Large intestine (tissue), 3 donors: Measurements from ENCODE around the gene TCP11. TPM values are rescaled to one million over a fixed set of nuclear protein-coding genes. Genes with fewer than 3 reads are reported as not detected.
A peak's percentile ranks its signal among the peaks of the same experiment; 100 is the strongest.

Source experiments
- DNase-seq, 2 donors: peaks; one replicate each; pipeline versions ENCODE4 v3.0.0 to v3.0.0-alpha.2; 2013
- H3K27ac ChIP-seq: one replicate; pipeline ENCODE4 v1.5.1; 2013; ENCODE audit warnings: low read length
- H3K27me3 ChIP-seq: 2 replicates; pipeline ENCODE4 v1.6.1; 2013; ENCODE audit warnings: low read length; ENCODE audit not compliant: control insufficient read depth, insufficient read depth
- H3K36me3 ChIP-seq: 2 replicates; pipeline ENCODE4 v1.6.1; 2013; ENCODE audit warnings: low read length; ENCODE audit not compliant: control insufficient read depth, insufficient read depth
- H3K4me1 ChIP-seq: one replicate; pipeline ENCODE4 v1.6.1; 2013; ENCODE audit warnings: low read length; ENCODE audit not compliant: control insufficient read depth, insufficient read depth
- H3K4me3 ChIP-seq: one replicate; pipeline ENCODE4 v1.5.1; 2013; ENCODE audit warnings: low read length
- H3K9me3 ChIP-seq: one replicate; pipeline ENCODE4 v1.6.1; 2013; ENCODE audit warnings: mild to moderate bottlenecking, low read depth, low read length, moderate library complexity; ENCODE audit not compliant: control insufficient read depth
- WGBS: methylation state at CpG from one replicate; pipeline ENCODE4 v1.1.5; 2013; ENCODE audit warnings: low lambda C conversion rate; ENCODE audit not compliant: insufficient coverage; 5-methylcytosine and 5-hydroxymethylcytosine counted together
- polyA plus RNA-seq: library from polyadenylated mRNA; unstranded; fragments of 120-200 nt; gene quantifications from one replicate; pipeline ENCODE4 v1.2.1, GENCODE V29; 2013

Gene TCP11
- polyA plus RNA-seq, 1 donor: 0.09 TPM

DNA sequence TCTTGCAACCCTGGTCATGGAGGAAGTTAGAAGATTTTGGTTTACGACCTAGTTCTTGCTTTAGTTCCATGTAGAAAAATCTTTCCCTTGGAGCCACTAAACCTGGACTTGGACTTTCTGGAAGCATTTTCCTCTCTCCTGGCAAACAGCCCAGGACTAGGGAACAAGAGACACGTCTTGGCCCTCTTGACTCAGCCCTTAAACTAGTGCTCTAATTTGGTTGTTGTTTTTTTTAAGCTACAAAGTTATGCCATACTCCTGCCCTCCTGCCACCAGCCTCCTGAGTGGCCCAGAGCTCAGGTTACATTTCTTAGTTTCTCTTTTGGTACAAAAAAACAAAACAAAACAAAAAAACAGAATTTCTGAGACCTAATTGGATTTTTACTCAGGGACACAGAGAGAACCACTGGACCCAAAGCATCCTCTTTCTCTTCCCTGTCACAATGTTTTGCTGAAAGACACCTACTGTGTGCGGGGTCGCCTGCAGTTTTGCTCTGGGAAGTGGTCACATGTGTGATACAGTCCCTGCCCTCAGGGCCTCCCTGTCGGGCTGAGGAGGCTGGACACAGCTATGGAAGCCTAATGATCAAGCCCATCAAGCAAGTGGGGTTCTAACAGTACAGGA lies 40.3 kb upstream of the TCP11 start:
- DNase-seq: peak in 1 of 2 donors; percentile 28
- peak overlapping the region; percentile 34 for H3K27ac ChIP-seq
- WGBS: no CpG with 5 or more reads among the region's 5 CpGs
- no peaks in the 10 kb centered on the region for H3K9me3 ChIP-seq
- H3K36me3 ChIP-seq: no peaks in the 10 kb centered on the region
- H3K27me3 ChIP-seq: no peaks in the 10 kb centered on the region
- H3K4me3 ChIP-seq: no peak overlapping the region
- H3K4me1 ChIP-seq: peaks cover 28% of the 10 kb centered on the region

DNA sequence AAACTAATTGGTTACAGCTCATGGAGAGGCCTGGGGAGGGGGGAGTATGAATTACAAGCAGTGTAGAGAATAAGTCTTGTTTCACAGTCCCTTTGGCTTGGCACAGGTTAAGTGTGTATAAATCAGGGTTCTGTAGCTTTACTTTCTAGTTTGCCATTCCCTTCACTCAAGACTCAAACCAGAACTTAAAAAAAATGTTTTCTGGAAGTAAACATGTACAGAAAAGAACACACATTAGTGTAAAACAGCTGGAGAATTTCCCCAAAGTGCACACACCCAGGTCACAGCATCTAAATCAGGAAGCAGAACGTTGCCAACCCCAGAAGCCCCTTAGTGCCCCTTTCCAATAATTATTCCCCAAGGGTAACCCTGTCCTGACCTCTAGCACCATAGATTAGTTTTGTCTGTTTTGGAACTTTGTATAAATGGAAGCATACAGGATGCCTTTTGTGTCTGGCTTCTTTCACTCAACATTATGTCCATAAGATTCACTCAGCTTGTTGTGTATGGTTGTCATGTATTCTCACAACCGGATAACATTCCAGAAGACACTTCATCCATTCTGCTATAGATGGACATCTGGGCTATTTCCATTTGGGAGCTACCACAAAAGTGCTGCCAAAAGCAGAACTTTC lies 38.9 kb upstream of the TCP11 start:
- H3K4me1 ChIP-seq: peaks cover 19% of the 10 kb centered on the region
- no CpG with 5 or more reads among the region's 2 CpGs for WGBS
- H3K9me3 ChIP-seq: no peaks in the 10 kb centered on the region
- H3K4me3 ChIP-seq: no peak overlapping the region
- no peak overlapping the region for H3K27ac ChIP-seq
- H3K36me3 ChIP-seq: no peaks in the 10 kb centered on the region
- DNase-seq: no peak
- H3K27me3 ChIP-seq: no peaks in the 10 kb centered on the region

DNA sequence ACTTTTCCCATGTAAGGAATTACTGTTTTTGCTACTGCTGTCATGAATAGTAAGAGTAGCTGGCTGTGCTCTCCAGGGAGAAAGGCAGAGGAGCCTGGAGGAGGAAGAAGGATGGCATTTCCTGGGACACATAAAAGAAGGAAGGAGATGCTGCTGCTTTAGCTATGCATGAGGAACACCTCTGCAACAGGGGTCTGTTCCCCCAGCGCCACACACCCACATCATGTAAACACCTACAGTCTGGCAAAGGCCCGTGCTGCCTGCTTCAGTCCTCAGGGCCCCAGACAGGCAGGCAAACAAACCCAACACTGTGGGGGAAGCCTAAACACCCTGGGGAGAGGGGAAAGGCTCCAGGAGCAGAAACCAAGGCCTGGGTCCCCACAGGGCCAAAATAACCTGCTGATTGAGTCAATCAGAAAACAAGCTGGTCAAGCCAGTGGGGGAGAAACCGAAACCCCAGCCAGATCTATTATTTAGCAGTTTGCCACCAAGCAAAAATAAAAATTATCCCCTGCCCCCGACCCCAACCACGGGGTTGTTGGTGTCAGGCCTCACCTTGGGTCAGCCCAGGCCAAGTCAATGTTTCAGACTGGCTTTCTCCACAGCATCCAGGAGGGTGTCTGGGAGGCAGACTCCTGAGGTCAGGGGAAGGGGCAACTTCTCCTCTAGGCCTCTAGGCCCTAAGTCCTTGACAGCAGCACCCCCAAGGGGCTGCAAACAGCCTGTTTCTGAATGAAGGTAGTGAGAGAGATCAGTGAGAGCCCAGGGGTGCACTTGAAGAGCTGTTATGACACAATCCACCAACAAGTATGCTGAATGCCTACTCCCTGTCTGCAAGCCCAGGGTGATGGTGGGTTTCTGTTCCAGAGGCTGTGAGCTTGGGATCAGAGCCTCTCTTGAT lies 38.0 kb upstream of the TCP11 start:
- no peak overlapping the region for H3K4me3 ChIP-seq
- H3K36me3 ChIP-seq: no peaks in the 10 kb centered on the region
- H3K27me3 ChIP-seq: no peaks in the 10 kb centered on the region
- no peaks in the 10 kb centered on the region for H3K9me3 ChIP-seq
- no peak for DNase-seq
- peaks cover 14% of the 10 kb centered on the region for H3K4me1 ChIP-seq
- H3K27ac ChIP-seq: no peak overlapping the region
- WGBS: no CpG with 5 or more reads among the region's 5 CpGs

DNA sequence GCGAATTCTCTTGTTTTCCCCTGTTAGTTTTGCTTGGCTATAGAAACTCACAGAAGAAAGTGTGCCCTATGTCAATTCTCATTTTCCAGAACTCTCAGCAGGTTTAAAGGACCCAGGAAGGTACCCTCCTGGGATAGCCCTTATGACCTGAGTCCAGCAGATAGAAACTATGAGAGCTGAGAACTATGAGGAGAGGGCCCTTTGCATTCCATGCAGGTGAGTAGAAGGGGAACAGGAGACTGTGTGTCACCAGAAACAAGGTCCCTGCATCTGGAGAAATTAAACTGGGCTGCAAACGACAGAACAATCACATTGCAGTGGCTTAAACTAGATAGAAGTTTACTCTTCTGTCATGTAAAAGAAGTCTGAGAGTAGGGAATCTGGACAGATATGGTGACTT lies 36.9 kb upstream of the TCP11 start:
- WGBS: no CpG with 5 or more reads among the region's 2 CpGs
- Histone ChIP-seq H3K4me1 (peaks cover 14% of the 10 kb centered on the region), H3K9me3 (no peaks in the 10 kb centered on the region), H3K27me3 (peaks cover 5% of the 10 kb centered on the region), H3K27ac (no peak overlapping the region), H3K4me3 (no peak overlapping the region), H3K36me3 (no peaks in the 10 kb centered on the region)
- DNase-seq: no peak

DNA sequence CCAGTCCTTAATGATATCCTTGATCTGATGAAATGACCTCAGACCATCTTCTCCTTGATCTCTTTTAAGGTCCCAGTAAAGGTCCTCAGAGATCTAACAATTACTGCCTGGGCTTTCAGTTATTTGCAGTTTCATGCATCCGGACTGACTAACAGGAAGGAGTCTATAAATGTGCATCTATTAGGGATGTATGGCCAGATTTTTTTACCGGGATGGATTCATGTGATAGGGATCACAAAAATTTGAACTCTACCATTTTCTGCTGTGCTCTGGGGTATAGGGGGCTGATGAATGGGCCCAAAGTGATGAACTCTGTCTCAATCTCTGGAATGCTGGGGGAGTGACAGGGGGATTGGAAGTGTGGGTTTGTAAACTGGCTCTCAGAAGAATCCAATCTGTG lies 36.5 kb upstream of the TCP11 start:
- Histone ChIP-seq H3K4me1 (peaks cover 14% of the 10 kb centered on the region), H3K9me3 (no peaks in the 10 kb centered on the region), H3K27me3 (peaks cover 5% of the 10 kb centered on the region), H3K4me3 (no peak overlapping the region), H3K36me3 (no peaks in the 10 kb centered on the region), H3K27ac (no peak overlapping the region)
- no CpG with 5 or more reads among the region's 2 CpGs for WGBS
- DNase-seq: no peak

DNA sequence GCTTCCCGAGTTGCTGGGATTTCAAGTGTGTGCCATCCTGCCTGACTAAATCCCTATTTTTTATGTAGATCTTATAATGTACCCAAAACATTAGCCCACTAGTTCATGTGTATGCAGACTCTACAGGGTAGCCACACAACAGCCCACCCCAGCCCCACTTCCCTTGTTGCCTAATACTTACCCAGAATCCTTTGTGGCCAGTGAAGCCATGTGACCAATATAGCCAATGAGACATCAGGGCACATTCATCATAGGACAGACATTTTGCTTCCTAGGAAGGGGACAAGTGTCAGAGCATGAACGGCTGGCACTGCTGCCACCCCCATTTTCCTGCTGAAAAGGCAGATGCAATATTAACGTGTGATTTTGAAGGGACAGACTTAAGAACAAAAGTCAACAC lies 36.0 kb upstream of the TCP11 start:
- no peak overlapping the region for H3K27ac ChIP-seq
- no peak overlapping the region for H3K4me3 ChIP-seq
- peaks cover 5% of the 10 kb centered on the region for H3K27me3 ChIP-seq
- DNase-seq: no peak
- H3K4me1 ChIP-seq: peaks cover 12% of the 10 kb centered on the region
- no peaks in the 10 kb centered on the region for H3K36me3 ChIP-seq
- WGBS: no CpG with 5 or more reads among the region's 3 CpGs
- no peaks in the 10 kb centered on the region for H3K9me3 ChIP-seq

DNA sequence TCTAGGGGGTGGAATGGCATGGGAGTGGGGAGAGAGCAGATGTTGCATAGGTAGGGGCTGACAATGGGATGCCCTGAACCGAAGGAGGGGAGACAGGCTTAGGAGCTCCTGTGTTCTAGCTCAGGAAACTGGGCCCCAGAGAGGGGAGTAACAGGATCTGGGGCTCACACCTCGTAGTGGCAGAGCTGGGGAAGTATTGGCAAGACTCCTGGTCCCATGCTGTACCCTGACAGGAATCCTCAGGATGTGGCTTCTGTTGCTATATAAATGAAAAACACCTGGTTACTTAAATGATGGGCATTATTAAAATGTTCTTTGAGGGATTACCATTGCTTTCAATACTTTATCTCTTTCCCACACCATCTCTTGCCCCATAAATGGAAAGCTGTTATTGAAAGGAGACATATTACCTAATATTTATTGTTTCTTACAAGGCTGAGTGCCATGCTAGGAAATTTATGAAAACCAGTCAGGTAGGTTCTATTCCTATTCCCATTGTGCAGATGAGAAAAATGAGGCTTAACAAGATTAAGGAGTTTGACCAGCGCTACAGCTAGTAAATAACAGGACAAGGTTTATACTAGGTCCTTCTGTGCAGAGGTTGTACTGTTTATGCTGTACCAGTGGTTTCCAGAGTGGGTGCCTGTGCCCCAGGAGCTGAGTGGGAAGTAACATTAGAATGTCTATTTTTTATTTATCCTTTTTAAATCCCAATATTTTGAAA lies 35.3 kb upstream of the TCP11 start:
- WGBS: no CpG with 5 or more reads among the region's 3 CpGs
- H3K27me3 ChIP-seq: peaks cover 5% of the 10 kb centered on the region
- H3K27ac ChIP-seq: no peak overlapping the region
- DNase-seq: no peak
- H3K9me3 ChIP-seq: no peaks in the 10 kb centered on the region
- no peaks in the 10 kb centered on the region for H3K36me3 ChIP-seq
- H3K4me1 ChIP-seq: peaks cover 6% of the 10 kb centered on the region
- H3K4me3 ChIP-seq: no peak overlapping the region

DNA sequence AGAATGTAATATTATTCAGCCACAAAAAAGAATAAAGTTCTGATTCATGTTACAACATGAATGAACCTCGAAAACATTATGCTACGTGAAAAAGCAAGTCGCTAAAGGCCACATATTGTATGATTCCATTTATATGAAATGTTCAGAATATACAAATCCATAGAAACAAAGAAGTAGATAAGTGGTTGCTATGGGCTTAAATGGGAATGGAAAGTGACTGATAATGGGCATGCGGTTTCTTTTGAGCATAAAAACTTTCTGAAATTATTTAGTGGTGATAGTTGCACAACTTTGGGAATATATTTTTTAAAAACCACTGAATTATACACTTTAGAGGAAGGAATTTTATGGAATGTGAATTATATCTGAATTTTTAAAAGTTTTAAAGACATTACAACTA lies 33.4 kb upstream of the TCP11 start:
- Histone ChIP-seq H3K36me3 (no peaks in the 10 kb centered on the region), H3K4me1 (no peaks in the 10 kb centered on the region), H3K27ac (no peak overlapping the region), H3K4me3 (no peak overlapping the region), H3K27me3 (peaks cover 5% of the 10 kb centered on the region), H3K9me3 (peaks cover under 1% of the 10 kb centered on the region)
- DNase-seq: no peak
- 96% methylated on average over 4 of the region's 4 CpGs for WGBS

DNA sequence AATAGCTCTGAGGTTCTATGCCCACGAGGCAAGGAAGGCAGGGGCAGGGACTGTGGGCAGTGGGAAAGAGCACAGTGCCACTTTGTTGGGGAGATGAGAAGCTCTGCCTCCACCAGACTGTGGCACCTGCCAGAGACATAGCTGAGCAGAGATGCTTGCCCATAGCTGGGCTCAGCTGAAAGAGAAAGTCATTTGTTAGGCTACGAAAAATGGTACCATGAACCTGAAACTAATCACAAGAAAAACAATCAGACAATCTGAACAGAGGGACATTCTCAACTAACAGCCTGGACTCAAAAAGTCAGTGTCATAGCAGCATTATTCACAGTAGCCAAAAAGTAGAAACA lies 32.9 kb upstream of the TCP11 start:
- Histone ChIP-seq H3K4me1 (no peaks in the 10 kb centered on the region), H3K9me3 (peaks cover 4% of the 10 kb centered on the region), H3K27me3 (peaks cover 5% of the 10 kb centered on the region), H3K27ac (no peak overlapping the region), H3K4me3 (no peak overlapping the region), H3K36me3 (no peaks in the 10 kb centered on the region)
- DNase-seq: no peak
- WGBS: no CpG with 5 or more reads among the region's 2 CpGs

DNA sequence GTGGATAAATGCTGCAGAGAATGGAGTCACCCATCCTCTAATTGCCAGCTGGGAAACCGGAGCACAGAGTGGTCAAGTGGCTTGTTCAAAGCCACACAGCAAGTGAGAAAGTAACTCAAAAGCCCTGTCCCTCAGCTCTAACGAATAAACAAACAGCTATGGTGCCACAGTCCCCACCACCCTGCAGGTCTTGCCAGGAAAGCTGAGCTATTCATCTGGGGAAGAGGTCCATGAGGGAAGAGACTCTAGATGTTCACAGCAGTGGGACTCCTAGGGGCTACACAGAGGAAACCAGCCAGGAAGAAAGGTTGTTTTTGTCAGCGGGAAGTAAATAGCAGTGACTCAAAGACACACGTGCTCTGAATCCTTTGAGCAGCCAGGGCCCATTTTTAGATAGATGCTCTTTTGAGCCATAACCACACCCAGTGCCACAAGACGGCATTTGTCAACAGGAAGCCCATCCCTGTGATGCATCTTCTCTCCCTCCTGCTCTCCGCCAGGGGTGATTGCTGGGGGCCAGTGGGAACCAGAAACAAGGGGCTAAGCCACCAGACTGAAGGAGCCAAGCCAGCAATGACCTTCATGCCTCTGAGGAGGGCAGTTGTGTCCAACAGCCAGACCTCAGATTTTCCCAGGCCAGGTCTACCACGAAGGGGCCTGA lies 32.4 kb upstream of the TCP11 start:
- WGBS: no CpG with 5 or more reads among the region's 7 CpGs
- Histone ChIP-seq H3K27me3 (peaks cover 5% of the 10 kb centered on the region), H3K36me3 (no peaks in the 10 kb centered on the region), H3K4me1 (no peaks in the 10 kb centered on the region), H3K4me3 (no peak overlapping the region), H3K9me3 (peaks cover 4% of the 10 kb centered on the region), H3K27ac (no peak overlapping the region)
- DNase-seq: no peak
